MM.1S (cell line): ENCODE results near the gene KCNN2.
A peak's percentile ranks its signal among the peaks of the same experiment; 100 is the strongest.

Experiments
- EZH2 ChIP-seq: fragments of 300-600 bp; sonication (generic); optimal IDR thresholded peaks from 2 replicates; pipeline ENCODE3; 2017; ENCODE audit warnings: low read depth, mild to moderate bottlenecking, antibody characterized with exemption, low read length, mixed read lengths
- EZH2phosphoT487 ChIP-seq: fragments of 300-600 bp; sonication (generic); IDR thresholded peaks from 2 replicates; pipeline ENCODE4 v1.6.1; 2018; ENCODE audit warnings: antibody characterized with exemption, low read length
- TF ChIP-seq, protein P1 (sequence below): fragments of 300-600 bp; sonication (generic); IDR thresholded peaks from 2 replicates; pipeline ENCODE4 v1.5.1; 2016; ENCODE audit warnings: antibody characterized with exemption, low read length, mixed read lengths

DNA sequence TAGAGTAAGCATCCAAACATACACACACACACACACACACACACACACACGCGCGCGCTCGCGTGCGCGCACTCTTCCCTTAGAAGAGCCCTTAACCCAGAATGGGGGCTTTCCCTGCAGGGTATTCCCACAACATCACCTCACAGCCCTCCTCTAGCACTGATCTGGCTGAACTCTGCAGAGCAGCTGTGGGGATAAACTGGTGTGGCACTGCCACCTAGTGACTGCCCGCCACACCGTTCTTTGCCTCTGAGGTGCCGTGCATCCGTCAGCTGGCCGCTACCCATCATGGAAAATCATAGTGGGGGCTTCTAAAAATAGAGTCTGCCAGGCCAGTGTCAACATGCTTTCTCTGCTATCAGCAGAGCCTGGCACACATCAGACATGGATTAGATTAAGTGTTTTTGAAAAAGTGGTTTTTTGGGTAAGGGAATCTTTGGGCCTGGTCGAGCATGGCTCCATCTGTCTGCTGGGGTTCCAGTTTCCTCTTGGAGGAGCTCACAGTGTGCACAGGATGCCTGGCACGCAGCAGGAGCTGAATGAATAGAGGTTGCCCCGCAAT, 88.1 kb downstream of the KCNN2 start:
- TF ChIP-seq, protein P1, sequence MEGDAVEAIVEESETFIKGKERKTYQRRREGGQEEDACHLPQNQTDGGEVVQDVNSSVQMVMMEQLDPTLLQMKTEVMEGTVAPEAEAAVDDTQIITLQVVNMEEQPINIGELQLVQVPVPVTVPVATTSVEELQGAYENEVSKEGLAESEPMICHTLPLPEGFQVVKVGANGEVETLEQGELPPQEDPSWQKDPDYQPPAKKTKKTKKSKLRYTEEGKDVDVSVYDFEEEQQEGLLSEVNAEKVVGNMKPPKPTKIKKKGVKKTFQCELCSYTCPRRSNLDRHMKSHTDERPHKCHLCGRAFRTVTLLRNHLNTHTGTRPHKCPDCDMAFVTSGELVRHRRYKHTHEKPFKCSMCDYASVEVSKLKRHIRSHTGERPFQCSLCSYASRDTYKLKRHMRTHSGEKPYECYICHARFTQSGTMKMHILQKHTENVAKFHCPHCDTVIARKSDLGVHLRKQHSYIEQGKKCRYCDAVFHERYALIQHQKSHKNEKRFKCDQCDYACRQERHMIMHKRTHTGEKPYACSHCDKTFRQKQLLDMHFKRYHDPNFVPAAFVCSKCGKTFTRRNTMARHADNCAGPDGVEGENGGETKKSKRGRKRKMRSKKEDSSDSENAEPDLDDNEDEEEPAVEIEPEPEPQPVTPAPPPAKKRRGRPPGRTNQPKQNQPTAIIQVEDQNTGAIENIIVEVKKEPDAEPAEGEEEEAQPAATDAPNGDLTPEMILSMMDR: peak; percentile 91
- TF ChIP-seq EZH2 (no peak), EZH2phosphoT487 (no peak)
